ENCODE data around the gene COPE.
"Not testable (repeated sequence)": the region's sequence is repeated elsewhere in the genome, so short reads cannot be mapped to it uniquely, and the experiment has no call there.

COPE gene

GRCh38 chr19:18908917-18909619, 10.1 kb downstream of the COPE start:
- no peak for DNase-seq (ENCODE audit: low read depth in 3 of 3)

- no peak for DNase-seq (ENCODE audit: low read depth in 3 of 3)
These were observed 12.3 kb downstream of the COPE start for GRCh38 chr19:18906605-18907519.

- no peak for DNase-seq (ENCODE audit: low read depth in 3 of 3)
These were observed 13.5 kb downstream of the COPE start for GRCh38 chr19:18905513-18906236.

GRCh38 chr19:18905058-18905456, 14.1 kb downstream of the COPE start:
- no peak for DNase-seq (ENCODE audit: low read depth in 3 of 3)

- DNase-seq (ENCODE audit: low read depth in 3 of 3) = no peak
These were observed 14.7 kb downstream of the COPE start for GRCh38 chr19:18904334-18905057.

GRCh38 chr19:18903156-18904037, 15.8 kb downstream of the COPE start:
- no peak for DNase-seq (ENCODE audit: low read depth in 3 of 3)

GRCh38 chr19:18902519-18902918, 16.7 kb downstream of the COPE start:
- not testable (repeated sequence) for DNase-seq (ENCODE audit: low read depth in 3 of 3)

GRCh38 chr19:18901491-18901890, 17.7 kb downstream of the COPE start:
- DNase-seq (ENCODE audit: low read depth in 3 of 3) = no peak

- no peak for DNase-seq (ENCODE audit: low read depth in 3 of 3)
These were observed 18.3 kb downstream of the COPE start for GRCh38 chr19:18900700-18901481.

GRCh38 chr19:18899624-18900560, 19.3 kb downstream of the COPE start:
- DNase-seq (ENCODE audit: low read depth in 3 of 3) = no peak

GRCh38 chr19:18898607-18899408, 20.4 kb downstream of the COPE start:
- no peak for DNase-seq (ENCODE audit: low read depth in 3 of 3)

GRCh38 chr19:18898081-18898606, 21.0 kb downstream of the COPE start:
- no peak for DNase-seq (ENCODE audit: low read depth in 3 of 3)

- DNase-seq (ENCODE audit: low read depth in 3 of 3) = no peak
These were observed 21.8 kb downstream of the COPE start for GRCh38 chr19:18897094-18898029.

GRCh38 chr19:18896421-18896841, 22.8 kb downstream of the COPE start:
- no peak for DNase-seq (ENCODE audit: low read depth in 3 of 3)

- no peak for DNase-seq (ENCODE audit: low read depth in 3 of 3)
These were observed 23.3 kb downstream of the COPE start, which contains the start of gene CERS1 for GRCh38 chr19:18895824-18896341. Gene CERS1 (minus strand): TSS chr19:18896158. CDS start chr19:18896072, 86 bp downstream.
